GM20000 (cell line): Measurements from ENCODE around the gene GABBR2.

Experiments used
- DNase-seq: peaks from one replicate; pipeline ENCODE4 v3.0.0; 2012; ENCODE audit warnings: low spot score
- CTCF ChIP-seq: IDR thresholded peaks from 2 replicates; pipeline ENCODE4 v1.5.1; 2012; ENCODE audit warnings: mild to moderate bottlenecking, control low read depth; ENCODE audit errors: extremely low read depth, missing control alignments

Gene GABBR2

GRCh38 chr9:98743818-98744611 lies 35.3 kb upstream of the GABBR2 start:
- no peak for TF ChIP-seq CTCF
- DNase-seq = no peak

- no peak for TF ChIP-seq CTCF
- no peak for DNase-seq
These were observed 34.6 kb upstream of the GABBR2 start for GRCh38 chr9:98743329-98743728.

- TF ChIP-seq CTCF = no peak
- DNase-seq = no peak
These were observed 33.9 kb upstream of the GABBR2 start for GRCh38 chr9:98742325-98743280.

- no peak for TF ChIP-seq CTCF
- DNase-seq = no peak
These were observed 31.6 kb upstream of the GABBR2 start for GRCh38 chr9:98740226-98740881.

GRCh38 chr9:98738741-98739140 lies 30.0 kb upstream of the GABBR2 start:
- TF ChIP-seq CTCF = no peak

GRCh38 chr9:98736226-98736625 lies 27.5 kb upstream of the GABBR2 start:
- no peak for TF ChIP-seq CTCF

More at GRCh38 chr9:98738741-98739140, 30.0 kb upstream of the GABBR2 start:
- DNase-seq = no peak

GRCh38 chr9:98732801-98733200 lies 24.1 kb upstream of the GABBR2 start:
- no peak for TF ChIP-seq CTCF
- no peak for DNase-seq

More at GRCh38 chr9:98736226-98736625, 27.5 kb upstream of the GABBR2 start:
- no peak for DNase-seq
